GM23338 (cell line): Measurements from ENCODE around the gene ZNF8. TPM values are rescaled to one million over a fixed set of nuclear protein-coding genes. Genes with fewer than 3 reads are reported as not detected.

Source experiments
- ATAC-seq: fragments of 200-7000 bp; cut with Tn5 transposase; 3 replicates; pipeline ENCODE4 v1.9.1; 2020
- DNase-seq: peaks from one replicate; pipeline ENCODE4 v3.0.0-alpha.2; 2015; ENCODE audit warnings: low spot score
- H2AFZ ChIP-seq: fragments of 200-600 bp; sonication (generic); 2 replicates; pipeline ENCODE4 v1.8.0; 2016; ENCODE audit warnings: antibody characterized with exemption, mild to moderate bottlenecking, moderate library complexity
- H3F3A ChIP-seq: fragments of 200-600 bp; sonication (generic); replicated peaks from 2 replicates; pipeline ENCODE4 v1.8.0; 2017; ENCODE audit warnings: antibody characterized with exemption, mixed run types, low read depth
- H3K27ac ChIP-seq: fragments of 200-600 bp; sonication (generic); 2 replicates; pipeline ENCODE4 v1.6.1; 2016; ENCODE audit warnings: low read depth
- H3K27me3 ChIP-seq: fragments of 200-600 bp; sonication (generic); 2 replicates; pipeline ENCODE4 v1.8.0; 2016; ENCODE audit warnings: mild to moderate bottlenecking, mixed run types, moderate library complexity; ENCODE audit not compliant: insufficient read depth
- H3K36me3 ChIP-seq: fragments of 200-600 bp; sonication (generic); 2 replicates; pipeline ENCODE4 v1.8.0; 2016; ENCODE audit warnings: mild to moderate bottlenecking; ENCODE audit not compliant: insufficient read depth
- H3K4me1 ChIP-seq: fragments of 200-600 bp; sonication (generic); 2 replicates; pipeline ENCODE4 v1.8.0; 2016; ENCODE audit warnings: mild to moderate bottlenecking, moderate library complexity; ENCODE audit not compliant: insufficient read depth
- H3K4me2 ChIP-seq: fragments of 200-600 bp; sonication (generic); 2 replicates; pipeline ENCODE4 v1.7.1; 2017; ENCODE audit warnings: mixed run types
- H3K4me3 ChIP-seq: fragments of 200-600 bp; sonication (generic); 2 replicates; pipeline ENCODE4 v1.6.1; 2016; ENCODE audit warnings: mixed run types
- H3K79me2 ChIP-seq: fragments of 200-600 bp; sonication (generic); replicated peaks from 2 replicates; pipeline ENCODE4 v1.8.0; 2017; ENCODE audit warnings: mild to moderate bottlenecking; ENCODE audit not compliant: insufficient read depth
- H3K9me2 ChIP-seq: fragments of 200-600 bp; sonication (generic); 2 replicates; pipeline ENCODE4 v1.8.0; 2017; ENCODE audit not compliant: insufficient read depth
- H4K20me1 ChIP-seq: fragments of 200-600 bp; sonication (generic); replicated peaks from 2 replicates; pipeline ENCODE4 v1.8.0; 2017; ENCODE audit warnings: mild to moderate bottlenecking; ENCODE audit not compliant: insufficient read depth
- H3K27ac Mint-ChIP-seq: 2 replicates; pipeline ENCODE4 v1.8.0; 2020; ENCODE audit warnings: inconsistent platforms, mild to moderate bottlenecking, moderate library complexity, mixed read lengths
- H3K27me3 Mint-ChIP-seq: 3 replicates; pipeline ENCODE4 v1.8.0; 2022; ENCODE audit warnings: low read depth, mild to moderate bottlenecking, moderate library complexity, mixed read lengths, inconsistent platforms; ENCODE audit not compliant: insufficient read depth, poor library complexity
- H3K36me3 Mint-ChIP-seq: 3 replicates; pipeline ENCODE4 v1.8.0; 2021; ENCODE audit warnings: low read depth, mild to moderate bottlenecking, inconsistent platforms, moderate library complexity, mixed read lengths
- H3K4me1 Mint-ChIP-seq: 3 replicates; pipeline ENCODE4 v1.8.0; 2020; ENCODE audit warnings: mild to moderate bottlenecking, inconsistent platforms, mixed read lengths
- H3K4me3 Mint-ChIP-seq: 3 replicates; pipeline ENCODE4 v1.8.0; 2021; ENCODE audit warnings: moderate library complexity, mild to moderate bottlenecking, inconsistent platforms, mixed read lengths
- H3K9me3 Mint-ChIP-seq: 3 replicates; pipeline ENCODE4 v1.8.0; 2020; ENCODE audit warnings: moderate library complexity, mild to moderate bottlenecking, inconsistent platforms, mixed read lengths
- CREB1 ChIP-seq: fragments of 250-450 bp; sonication (Bioruptor Pico); IDR thresholded peaks from 2 replicates; pipeline ENCODE4 v1.5.0; 2020; ENCODE audit warnings: low read depth, mild to moderate bottlenecking, moderate library complexity
- CTCF ChIP-seq, 2 experiments: fragments of 200-600 bp in 1 of 2; sonication (generic) in 1 of 2; conservative IDR thresholded peaks; 2 replicates each; pipeline versions ENCODE4 v1.5.1 to v1.6.1; 2016 to 2017; ENCODE audit warnings: antibody characterized with exemption in 2 of 2, low read depth in 2 of 2, mild to moderate bottlenecking in 2 of 2, moderate library complexity in 1 of 2
- ETS1 ChIP-seq: IDR thresholded peaks from 2 replicates; pipeline ENCODE4 v1.6.1; 2016; ENCODE audit warnings: antibody characterized with exemption
- EZH2 ChIP-seq: fragments of 200-600 bp; sonication (generic); IDR thresholded peaks from one replicate; pipeline ENCODE4 v1.8.0; 2017; ENCODE audit warnings: antibody characterized with exemption, mild to moderate bottlenecking, low read depth; ENCODE audit not compliant: unreplicated experiment
- JUNB ChIP-seq: IDR thresholded peaks from one replicate; pipeline ENCODE4 v1.6.1; 2016; ENCODE audit warnings: antibody characterized with exemption; ENCODE audit not compliant: unreplicated experiment
- STAT1 ChIP-seq: IDR thresholded peaks from one replicate; pipeline ENCODE4 v1.6.1; 2016; ENCODE audit warnings: antibody characterized with exemption; ENCODE audit not compliant: unreplicated experiment
- ZNF114 ChIP-seq: fragments of 250-450 bp; sonication (Bioruptor Pico); IDR thresholded peaks from 2 replicates; pipeline ENCODE4 v1.5.0; 2020; ENCODE audit warnings: mild to moderate bottlenecking, moderate library complexity
- ZNF331 ChIP-seq: fragments of 250-450 bp; sonication (Bioruptor Pico); IDR thresholded peaks from 2 replicates; pipeline ENCODE4 v1.5.0; 2020; ENCODE audit warnings: low read depth, mild to moderate bottlenecking, moderate library complexity
- polyA plus RNA-seq: library from polyadenylated mRNA; unstranded; fragments of >200 nt; fragmentation: Nextera tagmentation; extraction: Ambion mirVana; gene quantifications from 2 replicates; pipeline ENCODE4 v1.2.1, GENCODE V29; 2016
- total RNA-seq: library from RNA; depleted of rRNA; stranded (reverse); fragments of >200 nt; shearing (Covaris generic); gene quantifications from 2 replicates; pipeline ENCODE4 v1.2.3, GENCODE V29; 2014

The ZNF8 gene
- total and polyA plus RNA-seq, 2 experiments from 2014 or later = 4.3 to 30.3 TPM

- H3K4me2 ChIP-seq = no peak overlapping the region
- DNase-seq (no peak), ATAC-seq (no peak)
- H3K36me3 ChIP-seq = no peaks in the 10 kb centered on the region
- no peaks in the 10 kb centered on the region for H3K4me1 ChIP-seq
- no peak for TF ChIP-seq EZH2
- TF ChIP-seq JUNB = no peak
- no peak for TF ChIP-seq ETS1
- TF ChIP-seq ZNF114 = no peak
- no peak for TF ChIP-seq STAT1
- TF ChIP-seq CREB1 (CRISPR knock-in tag) = no peak
- no peaks in the 10 kb centered on the region for H3F3A ChIP-seq
- H3K79me2 ChIP-seq = no peaks in the 10 kb centered on the region
- H3K4me3 ChIP-seq = no peak overlapping the region
- H3K27me3 ChIP-seq = no peaks in the 10 kb centered on the region
- H3K9me2 ChIP-seq = no peaks in the 10 kb centered on the region
- H2AFZ ChIP-seq = no peak overlapping the region
- no peaks in the 10 kb centered on the region; the same call in 2 of the 3 replicates for H3K4me1 Mint-ChIP-seq
- peaks cover 3% of the 10 kb centered on the region for H3K27me3 Mint-ChIP-seq
- H3K9me3 Mint-ChIP-seq = peaks cover 3% of the 10 kb centered on the region; the same call in 1 of the 3 replicates
- H3K36me3 Mint-ChIP-seq = peaks cover 28% of the 10 kb centered on the region
- peaks cover 2% of the 10 kb centered on the region; the same call in 1 of the 2 replicates for H4K20me1 ChIP-seq
- H3K27ac ChIP-seq = no peak overlapping the region
- H3K27ac Mint-ChIP-seq = no peak overlapping the region
- no peak overlapping the region for H3K4me3 Mint-ChIP-seq
Observed at GRCh38 chr19:58338336-58338735, 59.6 kb downstream of the ZNF8 start.

- Mint-ChIP-seq H3K27me3 (peaks cover 3% of the 10 kb centered on the region), H3K27ac (no peak overlapping the region), H3K9me3 (peaks cover 3% of the 10 kb centered on the region; the same call in 1 of the 3 replicates), H3K4me3 (no peak overlapping the region), H3K4me1 (no peaks in the 10 kb centered on the region; the same call in 2 of the 3 replicates), H3K36me3 (peaks cover 28% of the 10 kb centered on the region)
- no peak for TF ChIP-seq ZNF331 (CRISPR knock-in tag)
- TF ChIP-seq ZNF114 = no peak
- peak; percentile 60 to 63 for TF ChIP-seq CTCF (conservative IDR thresholded peaks at IDR 0.05; ENCODE audit: low read depth in 2 of 2)
- no peaks in the 10 kb centered on the region for H3F3A ChIP-seq
- H3K4me2 ChIP-seq = no peak overlapping the region
- H3K4me3 ChIP-seq = no peak overlapping the region
- no peaks in the 10 kb centered on the region for H3K4me1 ChIP-seq
- H3K36me3 ChIP-seq = no peaks in the 10 kb centered on the region
- no peaks in the 10 kb centered on the region; the same call in 1 of the 2 replicates for H4K20me1 ChIP-seq
- DNase-seq (peak; percentile 71), ATAC-seq (peak; percentile 98)
- H3K27ac ChIP-seq = no peak overlapping the region
- H3K79me2 ChIP-seq = no peaks in the 10 kb centered on the region
- no peaks in the 10 kb centered on the region for H3K9me2 ChIP-seq
- no peaks in the 10 kb centered on the region for H3K27me3 ChIP-seq
- H2AFZ ChIP-seq = no peak overlapping the region
Observed at GRCh38 chr19:58338825-58339558, 60.2 kb downstream of the ZNF8 start.
